HG03439 (cell line): ENCODE measurements around the gene DUSP28.
"Not testable (repeated sequence)": the region's sequence is repeated elsewhere in the genome, so short reads cannot be mapped to it uniquely, and the experiment has no call there.

Source experiments
- ATAC-seq: cut with Tn5 transposase; IDR thresholded peaks from one replicate; pipeline ENCODE4 v1.9.1; 2021; ENCODE audit warnings: mild to moderate bottlenecking, moderate library complexity; ENCODE audit not compliant: unreplicated experiment

The DUSP28 gene

DNA sequence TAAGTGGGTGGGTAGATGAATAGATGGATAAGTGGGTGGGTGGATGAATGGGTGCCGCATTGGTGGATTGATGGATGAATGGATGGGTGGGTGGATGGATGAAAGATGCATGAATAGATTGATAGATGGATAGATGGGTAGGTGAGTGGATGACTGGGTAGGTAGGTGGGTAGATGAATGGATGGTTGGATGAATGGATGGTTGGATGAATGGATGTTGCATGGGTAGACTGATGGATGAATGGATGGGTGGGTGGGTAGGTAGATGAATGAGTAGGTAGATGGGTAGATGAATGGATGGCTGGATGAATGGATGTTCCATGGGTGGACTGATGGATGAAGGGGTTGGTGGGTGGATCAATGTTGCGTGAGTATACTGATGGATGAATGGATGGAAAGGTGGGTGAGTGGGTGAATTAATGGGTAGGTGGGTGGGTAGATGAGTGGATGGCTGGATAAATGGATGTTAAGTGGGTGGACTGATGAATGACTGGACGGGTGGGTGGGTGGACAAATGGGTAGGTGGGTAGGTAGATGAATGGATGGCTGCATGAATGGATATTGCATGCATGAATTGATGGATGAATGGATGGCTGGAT is 32.9 kb upstream of the DUSP28 start:
- no peak for ATAC-seq

GRCh38 chr2:240528406-240529040 is 31.6 kb upstream of the DUSP28 start:
- no peak for ATAC-seq

GRCh38 chr2:240529344-240529999 is 30.7 kb upstream of the DUSP28 start:
- no peak for ATAC-seq

DNA sequence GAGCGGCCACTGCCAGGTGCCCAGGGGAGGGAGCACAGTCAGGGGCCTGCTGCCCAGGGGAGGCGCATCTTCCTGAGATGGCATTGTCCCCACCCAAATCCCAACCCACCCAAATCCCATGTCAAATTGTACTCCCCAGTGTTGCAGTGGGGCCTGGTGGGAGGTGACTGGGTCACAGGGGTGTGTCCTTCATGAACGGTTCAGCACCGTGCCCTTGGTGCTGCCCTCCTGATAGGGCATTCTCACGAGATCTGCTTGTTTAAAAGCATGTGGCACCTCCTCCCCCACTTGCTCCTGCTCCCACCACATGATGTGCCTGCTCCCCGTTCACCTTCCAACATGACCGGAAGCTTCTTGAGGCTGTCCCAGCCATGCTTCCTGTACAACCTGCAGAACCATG is 30.0 kb upstream of the DUSP28 start:
- ATAC-seq = no peak

GRCh38 chr2:240531038-240531437 is 29.1 kb upstream of the DUSP28 start:
- no peak for ATAC-seq

DNA sequence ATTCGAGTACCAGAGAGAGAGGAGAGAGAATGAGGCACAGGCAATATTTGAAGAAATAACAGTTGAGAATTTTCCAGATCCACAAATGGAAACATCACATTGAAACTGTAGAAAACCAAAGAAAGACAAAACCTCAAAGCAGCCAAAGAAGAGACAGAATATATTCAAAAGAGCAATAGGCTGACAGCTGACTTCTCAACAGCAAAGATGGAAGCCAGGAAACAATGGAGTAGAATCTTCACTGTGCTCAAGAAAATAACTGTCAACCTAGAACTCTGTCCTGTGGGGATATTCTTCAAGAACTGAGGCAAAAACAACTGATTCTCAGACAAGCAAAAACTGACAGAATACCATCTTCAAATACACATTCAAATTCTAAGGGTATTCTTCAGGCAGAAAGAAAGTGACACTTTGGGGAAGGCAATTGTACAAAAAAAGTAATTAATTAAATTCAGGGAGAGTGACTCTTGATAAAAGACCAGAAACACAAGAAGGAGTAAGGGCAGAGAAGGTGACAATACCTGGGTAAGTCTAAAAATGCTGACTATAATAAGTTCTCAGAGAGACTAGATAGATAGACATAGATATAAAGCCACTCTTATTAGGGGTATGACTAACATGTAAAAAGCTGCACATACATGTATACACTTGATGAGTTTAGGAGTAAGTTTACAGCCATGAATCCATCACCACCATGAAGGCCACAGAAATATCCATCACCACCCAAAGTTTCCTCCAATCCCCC is 28.0 kb upstream of the DUSP28 start:
- no peak for ATAC-seq

DNA sequence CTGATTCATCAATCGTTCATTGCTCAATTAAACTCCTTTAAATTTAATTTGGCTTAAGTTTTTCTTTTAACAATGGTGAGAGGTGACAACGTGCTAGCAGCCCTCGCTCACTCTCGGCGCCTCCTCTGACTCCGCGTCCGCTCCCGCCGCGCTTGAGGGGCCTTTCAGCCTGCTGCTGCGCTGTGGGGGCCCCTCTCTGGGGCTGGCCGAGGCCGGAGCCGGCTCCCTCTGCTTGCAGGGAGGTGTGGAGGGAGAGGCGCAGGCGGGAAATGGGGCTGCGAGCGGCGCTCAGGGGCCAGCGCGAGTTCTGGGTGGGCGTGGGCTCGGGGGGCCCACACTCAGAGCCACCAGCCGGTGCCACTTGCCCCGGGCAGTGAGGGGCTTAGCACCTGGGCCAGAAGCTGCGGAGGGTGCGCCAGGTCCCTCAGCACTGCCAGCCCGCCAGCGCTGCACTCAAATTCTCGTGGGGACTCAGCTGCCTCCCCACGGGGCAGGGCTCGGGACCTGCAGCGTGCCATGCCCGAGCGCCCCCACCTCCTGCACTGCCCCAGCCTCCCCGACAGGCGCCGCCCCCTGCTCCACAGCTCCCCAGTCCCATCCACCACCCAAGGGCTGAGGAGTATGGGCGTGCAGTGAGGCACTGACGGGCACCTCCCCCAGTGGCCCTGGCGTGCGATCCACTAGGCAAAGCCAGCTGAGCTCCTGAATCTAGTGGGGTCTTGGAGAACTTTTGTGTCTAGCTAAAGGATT is 22.0 kb upstream of the DUSP28 start:
- no peak for ATAC-seq

DNA sequence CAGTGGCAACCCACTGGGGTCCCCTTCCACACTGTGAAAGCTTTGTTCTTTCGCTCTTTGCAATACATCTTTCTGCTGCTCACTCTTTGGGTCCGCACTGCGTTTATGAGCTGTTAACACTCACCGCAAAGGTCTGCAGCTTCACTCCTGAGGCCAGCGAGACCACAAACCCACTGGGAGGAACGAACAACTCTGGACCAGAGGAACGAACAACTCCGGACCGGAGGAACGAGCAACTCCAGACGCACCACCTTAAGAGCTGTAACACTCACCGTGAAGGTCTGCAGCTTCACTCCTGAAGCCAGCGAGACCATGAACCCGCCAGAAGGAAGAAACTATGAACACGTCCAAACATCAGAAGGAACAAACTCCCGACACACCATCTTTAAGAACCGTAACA is 21.1 kb upstream of the DUSP28 start:
- not testable (repeated sequence) for ATAC-seq

GRCh38 chr2:240539906-240540305 is 20.3 kb upstream of the DUSP28 start:
- ATAC-seq = no peak

- ATAC-seq = no peak
These were observed 8.9 kb upstream of the DUSP28 start for GRCh38 chr2:240551288-240551687.

GRCh38 chr2:240551811-240552210 is 8.3 kb upstream of the DUSP28 start:
- no peak for ATAC-seq

- ATAC-seq = no peak
These were observed 6.1 kb upstream of the DUSP28 start for GRCh38 chr2:240553956-240554480.

GRCh38 chr2:240554767-240555493 is 5.2 kb upstream of the DUSP28 start:
- ATAC-seq = no peak

- no peak for ATAC-seq
These were observed 4.5 kb upstream of the DUSP28 start for GRCh38 chr2:240555541-240556250.

GRCh38 chr2:240556553-240557100 is 3.5 kb upstream of the DUSP28 start:
- ATAC-seq = no peak

DNA sequence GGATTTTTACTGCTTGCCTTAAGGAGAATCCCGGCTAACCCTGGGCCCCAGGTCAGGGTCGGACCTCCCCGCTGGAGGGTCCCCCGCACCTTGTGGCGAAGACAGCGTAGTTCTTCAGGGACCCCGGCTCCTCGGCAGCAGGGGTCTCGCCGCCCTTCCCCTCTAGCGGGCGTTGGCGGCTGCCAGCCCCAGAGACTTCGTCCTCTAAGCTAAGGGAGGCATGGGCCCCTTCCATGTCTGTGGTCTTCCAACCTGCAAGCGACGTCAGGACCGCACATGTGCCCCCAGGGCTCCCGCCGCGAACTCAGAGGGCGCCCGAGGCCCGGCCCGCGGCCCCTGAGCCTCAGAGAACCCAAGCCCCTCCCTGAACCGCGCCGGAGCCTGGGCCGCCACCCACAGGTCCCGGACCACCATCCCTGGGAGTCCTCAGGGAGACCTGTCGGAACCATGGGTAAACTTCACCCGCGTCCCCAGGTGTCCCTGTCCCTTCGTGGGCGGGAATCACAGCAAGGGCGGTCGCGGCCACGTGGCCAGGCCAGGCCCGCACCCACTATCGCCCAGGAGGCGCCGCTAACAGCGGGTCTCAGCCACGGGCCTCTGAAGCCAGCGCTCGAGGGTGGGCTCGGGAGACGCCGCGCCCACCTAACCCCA is 2.9 kb upstream of the DUSP28 start:
- ATAC-seq = no peak

- no peak for ATAC-seq
These were observed 2.3 kb upstream of the DUSP28 start, which contains the start of gene ANKMY1 for GRCh38 chr2:240557808-240558207. ANKMY1 (minus strand) TSS chr2:240557988; CDS start chr2:240557335, 653 bp downstream.

DNA sequence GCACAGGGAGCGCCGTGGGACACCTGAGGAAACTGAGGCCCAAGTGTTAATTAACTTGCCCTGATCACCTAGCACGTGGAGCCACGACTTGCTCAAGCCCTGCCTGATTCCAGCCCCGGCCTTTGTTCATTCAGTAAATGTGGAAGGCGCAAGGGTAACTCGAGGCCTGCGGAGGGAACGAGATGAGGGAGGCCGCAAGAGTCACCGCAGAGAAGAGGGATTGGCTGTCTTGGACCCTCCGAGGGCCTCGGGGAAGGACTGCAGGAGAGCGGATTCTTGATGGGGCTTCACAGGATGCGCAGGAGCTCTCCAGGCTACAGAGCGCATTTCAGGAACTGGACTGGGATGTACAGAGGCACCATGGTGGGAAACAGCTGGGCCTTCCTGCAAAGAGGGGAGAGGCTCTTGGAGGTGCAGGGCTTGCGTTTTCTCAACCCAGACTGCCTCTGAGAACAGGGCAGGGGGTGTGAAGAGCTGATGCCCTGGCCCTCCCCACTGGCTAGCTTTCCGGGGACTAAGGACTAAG is 1.9 kb upstream of the DUSP28 start:
- ATAC-seq = no peak
